ENCODE measurements around the gene MAML2.
A peak's percentile ranks its signal among the peaks of the same experiment; 100 is the strongest.

The MAML2 gene

DNA sequence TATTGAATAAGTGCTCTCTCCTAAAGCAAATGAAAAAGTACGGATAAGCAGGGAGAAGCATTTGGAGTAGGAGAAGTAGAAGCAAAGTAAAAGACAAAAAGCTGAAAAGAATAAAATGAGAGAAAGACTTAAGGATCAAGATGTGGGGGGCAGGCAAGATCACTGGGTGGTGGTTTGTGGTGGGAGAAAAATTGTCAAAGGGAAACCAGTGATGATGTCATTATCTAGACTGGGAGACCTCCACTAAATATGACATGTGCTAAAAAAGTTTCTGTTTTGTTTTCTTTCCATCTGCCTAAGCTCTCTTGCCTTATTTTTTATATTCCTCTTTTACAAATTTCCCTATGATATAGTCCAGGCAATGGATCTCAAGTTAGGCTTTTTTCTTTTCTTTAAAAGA lies 14.8 kb upstream of the MAML2 start:
- Histone ChIP-seq H3K27me3 (ENCODE audit: insufficient read depth, poor library complexity, severe bottlenecking) (no peaks in the 10 kb centered on the region), H3K9me3 (ENCODE audit: severe bottlenecking) (no peaks in the 10 kb centered on the region), H3K27ac (ENCODE audit: poor library complexity, severe bottlenecking) (no peak overlapping the region), H3K36me3 (ENCODE audit: low read depth) (peaks cover 8% of the 10 kb centered on the region), H3K4me1 (ENCODE audit: insufficient read depth, poor library complexity, severe bottlenecking) (no peaks in the 10 kb centered on the region), H3K4me3 (ENCODE audit: severe bottlenecking) (no peak overlapping the region)
- no peak for DNase-seq (ENCODE audit: low spot score)
- ATAC-seq (ENCODE audit: low read depth) = no peak
- TF ChIP-seq, protein P1, sequence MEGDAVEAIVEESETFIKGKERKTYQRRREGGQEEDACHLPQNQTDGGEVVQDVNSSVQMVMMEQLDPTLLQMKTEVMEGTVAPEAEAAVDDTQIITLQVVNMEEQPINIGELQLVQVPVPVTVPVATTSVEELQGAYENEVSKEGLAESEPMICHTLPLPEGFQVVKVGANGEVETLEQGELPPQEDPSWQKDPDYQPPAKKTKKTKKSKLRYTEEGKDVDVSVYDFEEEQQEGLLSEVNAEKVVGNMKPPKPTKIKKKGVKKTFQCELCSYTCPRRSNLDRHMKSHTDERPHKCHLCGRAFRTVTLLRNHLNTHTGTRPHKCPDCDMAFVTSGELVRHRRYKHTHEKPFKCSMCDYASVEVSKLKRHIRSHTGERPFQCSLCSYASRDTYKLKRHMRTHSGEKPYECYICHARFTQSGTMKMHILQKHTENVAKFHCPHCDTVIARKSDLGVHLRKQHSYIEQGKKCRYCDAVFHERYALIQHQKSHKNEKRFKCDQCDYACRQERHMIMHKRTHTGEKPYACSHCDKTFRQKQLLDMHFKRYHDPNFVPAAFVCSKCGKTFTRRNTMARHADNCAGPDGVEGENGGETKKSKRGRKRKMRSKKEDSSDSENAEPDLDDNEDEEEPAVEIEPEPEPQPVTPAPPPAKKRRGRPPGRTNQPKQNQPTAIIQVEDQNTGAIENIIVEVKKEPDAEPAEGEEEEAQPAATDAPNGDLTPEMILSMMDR (IDR thresholded peaks at IDR 0.05; ENCODE audit: poor library complexity, severe bottlenecking) = no peak

DNA sequence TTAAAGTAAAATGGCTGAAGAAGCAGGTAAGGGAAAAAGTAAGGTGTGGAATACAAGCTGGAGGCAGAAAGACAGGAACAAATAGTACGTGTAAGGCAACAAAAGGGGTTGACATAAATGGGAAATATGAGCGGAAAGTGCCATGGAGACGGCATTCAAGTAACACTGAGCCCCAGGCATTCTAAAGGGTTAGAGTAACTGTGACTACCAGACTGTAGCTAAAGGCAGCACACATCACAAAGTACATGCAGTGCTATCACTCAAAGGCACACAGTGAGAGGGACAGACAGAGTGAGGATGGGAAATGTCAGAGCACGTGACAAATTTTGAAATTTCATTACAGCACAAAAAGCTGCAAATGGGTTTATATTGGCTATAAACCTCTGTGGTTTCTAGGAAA lies 13.9 kb upstream of the MAML2 start:
- H3K27ac ChIP-seq (ENCODE audit: poor library complexity, severe bottlenecking) = no peak overlapping the region
- H3K9me3 ChIP-seq (ENCODE audit: severe bottlenecking) = no peaks in the 10 kb centered on the region
- H3K4me1 ChIP-seq (ENCODE audit: insufficient read depth, poor library complexity, severe bottlenecking) = no peaks in the 10 kb centered on the region
- DNase-seq (ENCODE audit: low spot score) = no peak
- no peak overlapping the region for H3K4me3 ChIP-seq (ENCODE audit: severe bottlenecking)
- ATAC-seq (ENCODE audit: low read depth) = no peak
- H3K36me3 ChIP-seq (ENCODE audit: low read depth) = peaks cover 13% of the 10 kb centered on the region
- TF ChIP-seq, protein P1 (IDR thresholded peaks at IDR 0.05; ENCODE audit: poor library complexity, severe bottlenecking) = no peak
- no peaks in the 10 kb centered on the region for H3K27me3 ChIP-seq (ENCODE audit: insufficient read depth, poor library complexity, severe bottlenecking)

DNA sequence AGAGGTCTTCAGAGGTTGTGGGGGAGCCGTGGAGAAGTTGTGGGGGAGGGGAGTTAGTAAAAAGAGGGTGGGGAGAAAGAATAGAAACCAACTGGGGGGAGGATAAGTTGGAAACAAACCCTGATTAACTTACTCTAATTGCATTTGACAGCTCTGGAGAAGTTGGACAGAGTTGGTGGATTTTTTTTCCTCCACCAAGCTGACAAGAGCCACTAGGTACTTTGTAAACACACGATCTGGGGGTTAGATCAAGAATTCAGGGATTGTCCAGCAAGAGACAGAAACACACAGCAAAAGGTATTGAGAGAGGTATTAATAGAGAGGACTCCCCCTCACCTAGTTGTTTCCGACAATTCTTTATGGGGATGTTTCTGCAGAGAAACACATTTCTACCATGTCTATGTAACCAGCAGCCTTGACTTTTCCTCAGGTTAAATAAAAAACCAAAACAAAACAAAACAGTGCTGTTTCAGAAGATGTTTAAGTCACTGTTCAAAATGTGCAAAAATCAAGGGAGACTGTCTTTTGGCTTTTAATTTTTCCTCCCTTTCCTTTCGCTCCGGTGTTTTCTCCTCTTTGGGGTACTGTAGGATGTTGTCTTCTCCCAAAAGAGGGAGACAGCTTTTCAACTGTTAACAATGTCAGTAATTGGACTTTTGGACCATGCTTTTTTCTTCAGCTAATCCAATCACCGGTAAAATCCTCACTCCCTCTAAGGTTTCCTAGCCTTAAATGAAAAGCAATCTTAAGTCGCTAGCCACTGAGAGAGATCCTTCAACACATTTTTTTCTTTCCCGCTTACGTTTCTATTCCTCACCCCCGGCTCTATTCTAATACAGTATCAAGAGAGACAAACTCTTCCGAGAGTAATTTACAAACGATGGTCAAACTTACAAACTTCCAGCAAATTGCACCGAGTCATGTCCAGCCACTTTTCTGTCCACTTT lies 708 bp downstream of the MAML2 start:
- H3K4me1 ChIP-seq (ENCODE audit: insufficient read depth, poor library complexity, severe bottlenecking) = peaks cover 35% of the 10 kb centered on the region
- no peak for DNase-seq (ENCODE audit: low spot score)
- peak overlapping the region; percentile 47 for H3K4me3 ChIP-seq (ENCODE audit: severe bottlenecking)
- TF ChIP-seq, protein P1 (IDR thresholded peaks at IDR 0.05; ENCODE audit: poor library complexity, severe bottlenecking) = peak; percentile 7
- peak; percentile 1; the same call in 2 of the 3 replicates for ATAC-seq (ENCODE audit: low read depth)
- H3K9me3 ChIP-seq (ENCODE audit: severe bottlenecking) = no peaks in the 10 kb centered on the region
- peak overlapping the region; percentile 55 for H3K27ac ChIP-seq (ENCODE audit: poor library complexity, severe bottlenecking)
- no peaks in the 10 kb centered on the region for H3K27me3 ChIP-seq (ENCODE audit: insufficient read depth, poor library complexity, severe bottlenecking)
- no peaks in the 10 kb centered on the region for H3K36me3 ChIP-seq (ENCODE audit: low read depth)

DNA sequence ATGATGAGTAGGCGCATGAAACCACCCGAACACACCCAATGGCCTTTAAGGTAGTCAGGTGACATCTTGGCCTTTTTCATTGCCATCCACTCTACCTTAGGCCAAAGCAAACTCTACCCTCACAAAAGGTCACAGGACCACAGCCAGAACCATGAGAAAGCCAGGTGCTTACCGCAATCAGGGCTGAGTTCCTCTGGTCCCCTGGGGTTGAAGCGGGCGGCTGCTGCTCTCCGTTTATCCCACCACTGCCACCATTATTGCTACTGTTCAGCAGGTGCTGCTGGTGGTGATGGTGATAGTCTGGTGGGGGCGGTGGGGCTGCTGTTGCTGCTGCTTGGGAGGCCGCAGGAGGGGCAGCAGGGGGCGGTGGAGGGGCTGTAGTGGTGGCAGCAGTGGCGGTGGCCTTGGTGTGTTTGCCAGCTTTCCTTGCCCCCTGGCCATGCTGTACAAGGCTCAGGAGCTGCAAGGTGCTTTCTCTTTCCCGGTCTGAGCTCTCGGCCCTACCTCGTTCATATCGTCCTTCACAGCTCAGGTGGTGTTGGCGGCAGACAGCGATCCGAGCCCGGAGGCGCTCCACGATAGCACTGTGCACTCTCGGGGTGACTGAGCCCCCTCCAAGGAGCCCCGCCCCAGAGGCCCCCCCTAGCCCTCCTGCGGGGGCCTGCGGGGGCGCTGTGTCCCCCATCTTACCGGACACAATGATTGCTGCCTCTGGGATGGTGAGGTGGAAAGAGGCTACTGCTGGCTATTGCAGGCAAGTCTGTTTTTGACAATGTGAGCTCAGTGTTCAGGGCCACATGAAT lies 1.6 kb downstream of the MAML2 start:
- ATAC-seq (ENCODE audit: low read depth) = peak; percentile 51
- H3K4me1 ChIP-seq (ENCODE audit: insufficient read depth, poor library complexity, severe bottlenecking) = peaks cover 35% of the 10 kb centered on the region

More for the DNA sequence above, 1.6 kb downstream of the MAML2 start:
- H3K36me3 ChIP-seq (ENCODE audit: low read depth) = no peaks in the 10 kb centered on the region
- peak overlapping the region; percentile 55 for H3K27ac ChIP-seq (ENCODE audit: poor library complexity, severe bottlenecking)
- H3K27me3 ChIP-seq (ENCODE audit: insufficient read depth, poor library complexity, severe bottlenecking) = no peaks in the 10 kb centered on the region
- H3K9me3 ChIP-seq (ENCODE audit: severe bottlenecking) = no peaks in the 10 kb centered on the region
- DNase-seq (ENCODE audit: low spot score) = no peak
- TF ChIP-seq, protein P1 (IDR thresholded peaks at IDR 0.05; ENCODE audit: poor library complexity, severe bottlenecking) = peak; percentile 47
- H3K4me3 ChIP-seq (ENCODE audit: severe bottlenecking) = peak overlapping the region; percentile 47

Data from RWPE2 (cell line).